HG03432 (cell line): ENCODE measurements around the gene PPP2R2C.

Source experiments
- ATAC-seq: cut with Tn5 transposase; IDR thresholded peaks from one replicate; pipeline ENCODE4 v1.9.1; 2021; ENCODE audit warnings: mild to moderate bottlenecking, moderate library complexity; ENCODE audit not compliant: unreplicated experiment

Gene PPP2R2C

GRCh38 chr4:6348408-6348807, 124.0 kb downstream of the PPP2R2C start:
- no peak for ATAC-seq

- ATAC-seq = no peak
Measured at GRCh38 chr4:6347511-6348045, 124.8 kb downstream of the PPP2R2C start.

DNA sequence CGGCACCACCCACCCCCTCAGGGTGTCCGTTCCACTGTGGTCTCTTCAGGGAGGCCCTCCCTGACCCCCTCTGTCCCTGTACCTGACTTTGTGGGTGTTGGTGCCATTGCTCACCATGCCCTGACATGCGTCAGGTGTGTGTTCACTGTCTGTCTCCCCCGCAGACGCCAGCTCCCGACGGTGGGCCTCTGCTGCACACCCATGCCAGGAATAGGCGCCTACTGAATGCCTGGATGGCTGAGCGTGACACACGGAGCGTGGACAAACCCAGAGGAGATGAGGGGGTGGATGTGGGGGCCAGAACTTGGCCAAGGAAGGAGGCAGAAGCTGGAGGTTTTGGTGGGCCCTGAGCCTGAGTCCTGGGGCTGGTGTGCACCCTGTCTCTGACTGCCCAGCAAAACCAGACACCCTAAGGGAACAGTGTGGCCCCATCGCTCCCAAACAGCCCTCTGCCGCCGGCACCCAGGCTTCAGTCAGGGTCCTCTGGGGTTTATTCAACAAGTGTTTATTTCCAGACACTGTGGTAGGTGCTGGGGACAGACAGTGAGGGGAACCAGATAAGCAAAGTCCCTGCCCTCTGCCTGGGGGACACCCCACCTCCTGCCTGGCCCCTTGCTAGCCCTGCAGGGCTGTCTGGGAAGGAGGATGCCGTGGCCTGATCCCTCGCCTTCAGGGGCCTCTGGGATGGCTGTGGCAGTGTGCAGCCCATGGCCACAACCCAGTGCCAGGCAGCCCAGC, 125.9 kb downstream of the PPP2R2C start:
- no peak for ATAC-seq

DNA sequence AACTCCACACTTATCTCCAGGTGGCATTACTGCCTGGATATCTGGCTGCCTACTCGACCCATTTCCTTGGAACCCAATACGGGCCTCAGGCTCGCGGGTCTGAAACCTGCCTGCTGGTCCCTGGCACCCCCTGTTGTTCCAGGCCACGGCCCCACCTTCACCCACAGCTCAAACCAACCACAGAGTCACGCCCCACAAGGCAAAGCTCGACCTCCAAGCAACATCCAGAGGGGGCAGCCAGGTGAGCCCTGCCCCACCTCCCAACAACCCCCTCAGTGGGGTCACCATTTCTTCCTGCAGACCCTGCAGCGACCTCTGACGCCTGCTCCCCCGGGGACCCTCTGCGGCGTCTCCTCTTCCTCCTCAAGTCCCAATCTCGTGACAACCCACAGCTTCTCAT, 126.5 kb downstream of the PPP2R2C start:
- no peak for ATAC-seq

DNA sequence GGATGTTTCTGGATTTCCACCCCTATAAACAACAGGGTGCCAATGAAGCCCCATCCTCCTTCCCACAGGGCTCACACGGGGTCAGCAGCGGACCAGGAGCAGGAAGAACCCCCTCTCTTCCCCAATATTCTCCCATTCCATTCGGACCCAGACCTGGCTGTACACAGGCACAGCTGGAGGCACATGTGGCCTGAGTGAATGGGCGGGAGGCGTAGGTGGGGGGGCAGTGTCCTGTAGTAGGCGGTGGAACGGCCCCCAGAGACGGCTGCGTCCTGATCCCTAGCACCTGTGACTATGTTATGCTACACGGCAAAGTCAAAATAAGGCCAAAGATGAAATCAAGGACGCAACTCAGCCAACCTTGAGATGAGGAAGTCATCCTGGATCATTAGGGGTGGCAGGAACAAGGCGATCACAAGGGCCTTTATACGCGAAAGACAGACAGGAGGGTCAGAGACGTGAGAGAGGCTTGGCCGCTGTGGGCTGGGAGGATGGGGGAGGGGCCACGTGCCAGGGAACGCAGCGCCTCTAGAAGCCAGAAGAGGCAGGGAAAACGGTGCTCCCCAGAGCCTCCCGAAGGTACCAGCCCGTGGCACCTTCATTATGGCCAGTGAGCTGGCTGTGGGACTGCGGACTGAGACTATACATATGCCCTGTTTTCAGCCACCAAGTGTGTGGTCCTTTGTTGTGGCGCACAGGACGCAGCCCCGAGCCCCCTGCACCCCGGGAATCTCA, 127.2 kb downstream of the PPP2R2C start:
- ATAC-seq = no peak

DNA sequence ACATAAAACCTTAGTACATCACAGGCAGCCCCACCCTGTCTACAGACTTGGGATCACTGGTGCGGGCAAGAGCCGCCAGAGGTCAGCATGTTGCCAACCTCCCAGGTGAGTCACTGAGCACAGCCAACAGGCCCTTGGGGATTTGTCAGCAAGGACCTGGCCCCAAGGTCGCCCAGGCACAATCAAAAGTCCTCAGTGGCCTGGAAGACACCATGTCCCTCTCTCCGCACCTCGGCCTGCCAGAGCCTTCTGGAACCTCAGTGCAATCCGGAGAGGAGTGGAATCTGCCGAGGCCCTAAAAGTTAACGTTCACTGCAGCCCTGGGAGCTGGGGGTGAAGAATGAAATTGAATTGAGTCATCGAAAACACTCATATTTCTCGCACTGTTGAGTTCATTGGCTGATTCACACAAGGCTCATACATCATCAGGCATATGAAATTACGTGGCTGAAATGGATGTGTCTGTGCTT, 128.4 kb downstream of the PPP2R2C start:
- no peak for ATAC-seq

DNA sequence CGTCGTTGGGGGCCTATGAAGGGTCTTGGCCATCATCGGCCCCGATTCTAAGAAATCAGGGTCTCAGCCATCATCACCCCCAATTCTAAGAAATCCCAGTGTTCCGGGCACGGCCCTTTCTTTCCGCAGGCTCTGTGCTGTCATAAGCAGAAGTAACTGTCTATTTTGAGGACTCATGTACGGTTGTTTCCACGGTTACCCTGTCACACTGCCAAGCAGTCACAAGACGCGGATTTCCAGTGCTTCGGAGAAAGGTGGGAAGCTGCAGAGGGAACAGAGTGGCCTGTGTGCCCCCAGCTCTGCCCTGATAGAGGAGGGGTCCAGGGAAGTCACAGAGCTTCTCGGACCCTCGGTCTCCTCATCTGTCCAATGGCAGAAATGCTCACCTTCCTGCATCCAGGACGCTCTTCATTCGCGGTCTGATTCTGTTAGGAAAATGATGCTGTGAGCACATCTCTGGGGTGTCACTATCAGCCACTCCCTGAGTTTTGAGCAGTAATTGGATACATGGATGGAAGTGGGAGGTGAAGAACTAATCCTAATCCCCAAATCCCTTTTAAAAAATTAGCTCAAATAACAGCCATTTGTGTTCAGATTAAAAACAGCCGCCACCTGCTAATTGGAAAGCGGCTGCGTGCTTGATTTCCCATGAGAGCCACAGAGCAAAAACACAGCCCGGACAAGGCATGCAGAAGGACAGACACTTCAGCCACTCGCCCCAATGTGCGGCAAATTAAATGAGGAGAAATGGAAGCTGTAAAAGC, 129.7 kb downstream of the PPP2R2C start:
- ATAC-seq = no peak

- ATAC-seq = no peak
Measured at GRCh38 chr4:6341696-6342095, 130.7 kb downstream of the PPP2R2C start.

GRCh38 chr4:6340446-6341015, 131.9 kb downstream of the PPP2R2C start:
- ATAC-seq = no peak

- ATAC-seq = no peak
Measured at GRCh38 chr4:6339818-6340445, 132.5 kb downstream of the PPP2R2C start.

GRCh38 chr4:6338951-6339817, 133.2 kb downstream of the PPP2R2C start:
- ATAC-seq = no peak

GRCh38 chr4:6338175-6338950, 134.1 kb downstream of the PPP2R2C start:
- no peak for ATAC-seq

DNA sequence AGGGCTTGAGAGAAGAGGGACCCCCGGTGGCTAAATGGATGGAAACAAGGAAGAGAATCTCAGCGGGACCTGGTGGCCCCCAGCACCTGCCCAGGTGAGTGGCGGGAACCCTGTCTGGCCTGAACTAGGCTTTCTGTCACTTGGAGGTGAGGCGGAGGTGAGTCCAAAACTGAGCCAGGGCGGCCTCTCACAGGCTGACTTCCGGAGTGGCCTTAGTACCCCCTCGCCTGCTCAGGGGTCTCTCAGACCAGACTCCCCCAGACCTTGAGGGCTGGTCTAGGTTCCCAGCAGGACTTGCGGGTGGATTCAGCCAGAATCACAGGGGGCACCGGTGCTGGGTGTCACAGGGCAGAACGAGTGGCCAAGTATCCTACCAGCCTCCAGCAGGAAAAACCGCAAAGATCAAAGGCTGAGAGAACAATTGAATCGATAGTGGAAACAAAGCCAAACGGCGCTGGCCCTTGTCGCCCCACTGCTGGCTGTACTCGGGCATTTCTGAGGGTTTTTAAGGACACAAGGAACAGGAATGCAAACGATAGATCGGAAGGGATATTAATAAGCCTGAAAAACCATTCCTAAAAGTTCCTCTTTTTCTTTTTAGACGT, 135.0 kb downstream of the PPP2R2C start:
- no peak for ATAC-seq

GRCh38 chr4:6336166-6336565, 136.2 kb downstream of the PPP2R2C start:
- no peak for ATAC-seq

GRCh38 chr4:6335040-6335590, 137.3 kb downstream of the PPP2R2C start:
- ATAC-seq = no peak

DNA sequence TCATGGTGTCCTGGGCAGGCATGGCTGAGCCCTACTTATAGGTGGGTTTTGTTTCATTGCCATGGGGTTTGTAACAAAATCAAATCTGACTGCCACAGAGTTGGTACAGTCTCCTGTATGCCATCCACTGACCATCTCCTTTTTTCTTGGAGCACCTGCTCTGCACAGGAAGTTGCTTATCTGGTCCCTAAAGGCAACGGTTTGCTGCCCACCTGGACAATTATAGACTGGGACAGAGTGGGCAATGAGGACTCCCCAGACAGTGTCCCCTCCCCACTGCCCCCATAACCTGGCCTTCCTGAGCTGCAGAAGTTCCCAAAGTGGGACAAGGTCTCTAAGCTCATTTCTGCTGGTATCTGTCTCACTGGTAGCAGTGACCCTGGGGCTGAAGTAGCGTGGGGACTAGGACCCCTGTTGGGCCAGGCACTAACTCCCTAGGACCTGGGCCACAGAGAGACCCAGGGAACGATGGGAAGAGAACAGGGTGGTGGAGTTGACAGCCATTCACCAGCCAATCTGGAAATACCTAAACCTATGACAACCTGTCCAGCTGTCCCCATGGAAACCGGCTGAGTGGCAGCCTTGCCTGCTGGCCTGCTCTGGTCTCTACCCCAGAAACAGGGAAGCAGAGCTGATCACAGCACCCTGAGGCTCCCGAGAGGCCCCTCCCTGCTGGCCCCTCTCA, 138.1 kb downstream of the PPP2R2C start:
- no peak for ATAC-seq
